T-helper 2 cell (primary cell): ENCODE measurements around the gene MIEF2.
"Not testable (repeated sequence)": the region's sequence is repeated elsewhere in the genome, so short reads cannot be mapped to it uniquely, and the experiment has no call there.

Experiments used
- DNase-seq, 5 experiments: peaks; one replicate each; pipeline versions ENCODE4 v3.0.0 to v3.0.0-alpha.2; 2012 to 2022
- total RNA-seq, 2 donors: gene quantifications; one replicate each; lab custom pipeline; 2026; lab: John Stamatoyannopoulos, UW

MIEF2 gene, protein sequence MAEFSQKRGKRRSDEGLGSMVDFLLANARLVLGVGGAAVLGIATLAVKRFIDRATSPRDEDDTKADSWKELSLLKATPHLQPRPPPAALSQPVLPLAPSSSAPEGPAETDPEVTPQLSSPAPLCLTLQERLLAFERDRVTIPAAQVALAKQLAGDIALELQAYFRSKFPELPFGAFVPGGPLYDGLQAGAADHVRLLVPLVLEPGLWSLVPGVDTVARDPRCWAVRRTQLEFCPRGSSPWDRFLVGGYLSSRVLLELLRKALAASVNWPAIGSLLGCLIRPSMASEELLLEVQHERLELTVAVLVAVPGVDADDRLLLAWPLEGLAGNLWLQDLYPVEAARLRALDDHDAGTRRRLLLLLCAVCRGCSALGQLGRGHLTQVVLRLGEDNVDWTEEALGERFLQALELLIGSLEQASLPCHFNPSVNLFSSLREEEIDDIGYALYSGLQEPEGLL
- total RNA-seq, result 8.4 to 11.4 reads per million in 2 donors

DNA sequence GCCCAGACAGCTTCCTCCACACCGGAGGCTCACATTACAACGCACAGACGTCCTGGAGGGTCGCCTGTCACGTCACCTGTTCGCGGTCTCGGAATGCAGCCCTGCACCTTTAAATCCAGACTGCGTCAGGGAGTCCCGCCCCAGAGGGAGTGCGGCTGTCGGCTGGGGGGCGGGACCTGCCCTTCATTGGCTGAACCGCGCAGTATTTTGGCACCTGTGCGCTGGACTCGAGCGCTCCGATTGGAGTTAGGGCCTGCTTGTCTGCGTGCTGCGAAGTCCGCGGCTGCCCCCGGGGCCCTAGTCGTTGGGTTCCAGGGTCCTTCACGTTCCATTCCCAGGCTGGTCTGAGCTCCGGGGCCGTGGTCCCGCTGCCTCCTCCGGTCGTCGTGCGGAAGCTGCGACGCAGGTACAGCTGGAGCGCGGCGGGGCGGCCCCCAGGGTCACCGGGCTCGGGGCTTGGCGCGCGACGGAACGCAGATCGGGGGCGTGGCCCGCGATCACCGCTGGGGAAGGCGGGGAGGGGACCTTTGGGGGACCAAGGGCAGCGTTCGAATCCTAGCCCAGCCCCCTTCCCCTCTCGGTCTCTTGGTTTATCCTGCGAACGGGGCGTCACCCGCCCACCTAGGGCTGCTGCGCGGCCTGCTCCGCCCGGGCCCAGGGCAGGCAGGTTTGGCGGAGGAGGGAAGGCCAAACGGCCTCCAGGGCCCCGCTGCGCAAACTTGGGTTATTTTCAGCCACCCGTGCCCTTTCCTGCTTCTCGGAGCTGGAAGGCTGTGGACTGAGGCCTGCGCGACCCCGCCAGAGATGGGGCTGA, at the start of gene MIEF2:
TSS of gene MIEF2 (plus strand) at position 331 of the 814 bp plus-strand sequence. CDS start 2,059 bp downstream, outside the sequence.
- peak; percentile 80 to 97 (median 89) for DNase-seq

GRCh38 chr17:18213666-18214270, 46.7 kb upstream of the MIEF2 start:
- no peak for DNase-seq

DNA sequence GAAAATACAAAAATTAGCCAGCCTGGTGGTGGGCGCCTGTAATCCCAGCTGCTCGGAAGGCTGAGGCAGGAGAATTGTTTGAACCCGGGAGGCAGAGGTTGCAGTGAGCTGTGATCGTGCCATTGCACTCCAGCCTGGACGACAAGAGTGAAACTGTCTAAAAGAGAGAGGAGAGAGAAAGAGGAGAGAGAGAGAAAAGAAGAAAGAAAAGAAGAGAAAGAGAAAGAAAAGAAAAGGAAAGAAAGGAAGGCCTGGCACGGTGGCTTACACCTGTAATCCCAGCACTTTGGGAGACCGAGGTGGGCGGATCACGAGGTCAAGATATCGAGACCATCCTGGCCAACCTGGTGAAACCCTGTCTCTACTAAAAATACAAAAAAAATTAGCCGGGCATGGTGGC, 43.6 kb upstream of the MIEF2 start:
- DNase-seq, result not testable (repeated sequence)

GRCh38 chr17:18217412-18218015, 42.9 kb upstream of the MIEF2 start:
- peak; percentile 32 to 68 (median 60) for DNase-seq

DNA sequence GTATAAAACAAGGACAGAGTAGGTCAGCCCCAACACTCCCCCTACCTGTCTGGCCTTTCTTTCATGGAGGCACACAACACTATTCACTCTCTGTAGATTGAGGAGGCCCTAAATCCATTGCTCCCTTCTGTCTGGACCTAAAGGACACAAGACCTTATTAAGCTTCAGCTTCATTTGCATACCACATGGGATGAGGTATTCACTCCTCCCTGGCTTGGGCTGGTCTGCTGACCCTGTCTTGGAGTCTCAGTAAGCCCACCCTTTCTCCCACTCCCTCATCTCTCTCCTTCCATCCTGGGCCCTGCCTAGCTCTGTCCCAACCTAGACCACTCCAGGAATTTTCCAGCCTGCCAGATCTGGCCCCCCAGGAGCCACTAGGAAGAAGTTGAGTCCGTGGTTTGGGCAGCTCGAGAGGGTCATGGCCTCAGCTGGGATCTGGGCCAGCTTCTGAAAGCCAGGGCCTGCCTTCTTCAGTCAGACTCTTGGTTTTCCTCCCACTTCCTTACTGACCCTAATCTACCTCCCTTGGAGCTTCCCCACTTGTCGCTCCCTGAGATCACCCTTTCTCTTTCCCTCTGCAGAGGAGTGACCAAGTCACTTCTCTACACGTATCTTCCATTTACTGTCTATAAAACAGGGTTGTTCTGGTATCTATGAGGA, 41.6 kb upstream of the MIEF2 start:
- DNase-seq, result no peak

- no peak for DNase-seq
These were observed 36.4 kb upstream of the MIEF2 start for GRCh38 chr17:18224053-18224386.

GRCh38 chr17:18224387-18225120, 35.9 kb upstream of the MIEF2 start:
- no peak for DNase-seq

DNA sequence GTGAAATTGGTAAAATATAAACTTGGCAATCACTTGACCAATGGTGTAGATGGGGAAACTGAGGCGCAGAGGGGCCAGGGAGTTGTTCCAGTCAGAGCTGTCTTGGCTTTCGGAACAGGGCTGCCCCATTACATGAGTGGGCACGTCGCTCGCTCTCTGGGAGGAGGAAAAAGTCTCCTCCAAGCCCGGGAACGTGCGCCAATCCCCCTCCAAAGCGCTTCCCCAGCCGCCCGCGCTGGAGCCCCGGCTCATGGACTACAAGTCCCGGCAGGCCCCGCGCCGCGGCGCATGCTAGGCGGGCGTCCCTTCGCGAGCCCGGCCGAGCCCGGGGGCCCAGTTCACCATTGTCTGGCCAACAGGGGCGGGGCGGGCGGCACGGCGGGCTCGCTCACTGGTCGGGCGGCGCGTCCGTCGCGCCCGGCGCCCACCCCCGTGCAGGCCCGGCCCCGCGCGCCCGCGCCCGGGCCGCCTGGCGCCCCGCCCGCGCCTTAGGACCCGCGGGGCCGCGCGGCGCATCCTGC, 35.3 kb upstream of the MIEF2 start, which contains the start of gene LLGL1:
TSS of gene LLGL1 (plus strand) at position 515 of the 521 bp plus-strand sequence. CDS start 48 bp downstream, outside the sequence.
- peak; percentile 91 to 97 (median 95) for DNase-seq

- DNase-seq, result peak in 2 of 5 experiments; percentile 18 to 30
These were observed 34.7 kb upstream of the MIEF2 start for GRCh38 chr17:18225642-18226283.

GRCh38 chr17:18226284-18226945, 34.0 kb upstream of the MIEF2 start:
- no peak for DNase-seq

DNA sequence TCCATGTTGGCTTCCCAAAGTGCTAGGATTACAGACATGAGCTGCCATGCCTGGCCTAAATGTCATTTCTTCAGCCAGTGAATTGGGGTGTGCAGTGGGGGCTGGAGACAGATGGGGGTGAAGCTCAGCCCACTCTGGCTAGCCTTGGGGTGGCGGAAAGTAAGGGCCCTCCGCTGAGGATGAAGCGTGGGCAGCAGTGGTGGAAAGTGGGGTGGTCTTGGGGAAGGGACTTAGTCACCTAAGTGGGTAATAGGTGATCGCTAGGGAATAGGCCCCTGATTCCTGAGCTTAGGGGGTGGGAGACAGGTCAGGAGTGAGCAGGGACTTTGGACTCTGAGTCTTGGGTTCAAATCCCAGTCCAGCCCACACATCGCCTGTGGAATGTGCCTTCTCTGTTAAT, 32.8 kb upstream of the MIEF2 start:
- DNase-seq, result no peak

GRCh38 chr17:18228176-18228682, 32.2 kb upstream of the MIEF2 start:
- DNase-seq, result no peak

DNA sequence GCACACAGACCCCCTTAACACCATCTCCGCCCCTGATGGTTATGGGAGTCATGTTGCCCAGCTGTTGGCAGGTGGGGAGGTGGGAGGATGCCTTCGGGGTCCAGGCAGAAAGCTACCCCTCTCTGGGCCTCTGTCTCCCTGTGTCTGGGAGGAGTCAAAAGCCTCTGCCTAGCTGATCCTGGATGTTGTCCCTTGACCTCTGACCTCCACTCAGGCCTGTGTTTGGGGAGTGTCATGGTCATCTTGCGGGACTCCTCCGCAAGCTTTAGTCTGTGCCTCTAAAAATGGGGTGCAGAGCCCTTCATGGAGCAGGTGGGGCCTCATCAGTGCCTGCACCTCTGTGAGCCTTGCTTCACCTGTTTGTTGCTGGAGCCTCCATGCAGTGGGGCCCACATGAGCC, 31.2 kb upstream of the MIEF2 start:
- no peak for DNase-seq

- no peak for DNase-seq
These were observed 30.7 kb upstream of the MIEF2 start for GRCh38 chr17:18229771-18230170.

- DNase-seq, result no peak
These were observed 29.9 kb upstream of the MIEF2 start for GRCh38 chr17:18230288-18231141.

DNA sequence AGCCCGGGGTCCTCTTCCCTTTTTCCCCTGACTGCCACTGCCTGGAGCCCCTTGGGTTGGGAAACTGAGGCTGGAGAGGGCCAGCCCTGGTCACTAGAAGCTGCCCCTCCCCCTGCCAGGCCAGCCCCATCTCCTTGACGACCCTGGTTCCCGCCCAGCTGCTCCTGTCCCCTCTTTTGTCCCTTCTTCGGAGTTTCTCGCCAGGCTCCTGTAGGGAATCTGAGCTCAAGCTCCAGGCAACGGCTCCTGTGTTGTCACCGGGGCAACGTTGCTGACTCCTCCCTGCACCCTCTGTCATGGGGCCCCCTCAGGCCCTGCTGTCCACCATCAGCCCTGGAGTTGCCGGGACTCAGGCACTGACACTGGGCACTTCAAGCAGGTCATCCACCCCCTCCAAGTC, 29.3 kb upstream of the MIEF2 start:
- DNase-seq, result no peak

DNA sequence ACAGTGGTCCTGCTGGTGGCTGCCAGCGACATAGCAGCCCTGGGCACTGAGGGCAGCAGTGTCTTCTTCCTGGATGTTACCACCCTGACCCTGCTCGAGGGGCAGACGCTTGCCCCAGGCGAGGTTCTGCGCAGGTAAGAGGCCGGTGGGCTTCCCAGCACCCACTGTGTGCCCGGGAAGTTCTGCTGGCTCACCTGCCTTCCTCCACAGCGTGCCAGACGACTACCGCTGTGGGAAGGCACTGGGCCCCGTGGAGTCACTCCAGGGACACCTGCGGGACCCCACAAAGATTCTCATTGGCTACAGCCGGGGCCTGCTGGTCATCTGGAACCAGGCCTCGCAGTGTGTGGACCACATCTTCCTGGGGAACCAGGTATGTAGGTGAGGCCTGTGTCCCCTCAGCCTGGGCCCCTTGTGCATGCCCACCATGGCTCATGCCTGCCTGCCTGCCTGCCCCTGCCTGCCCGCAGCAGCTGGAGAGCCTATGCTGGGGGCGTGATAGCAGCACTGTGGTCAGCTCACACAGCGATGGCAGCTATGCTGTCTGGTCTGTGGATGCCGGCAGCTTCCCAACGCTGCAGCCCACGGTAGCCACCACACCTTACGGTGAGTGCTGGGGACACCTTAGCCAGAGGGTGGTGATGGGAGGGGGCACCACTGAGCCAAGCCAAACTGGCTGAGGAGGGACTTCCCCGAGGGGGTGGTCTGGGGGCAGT, 26.5 kb upstream of the MIEF2 start:
- DNase-seq, result no peak

- DNase-seq, result no peak
These were observed 25.5 kb upstream of the MIEF2 start for GRCh38 chr17:18234853-18235380.
